Thyroid gland (tissue), 4 donors: ENCODE measurements around the gene BLACAT1. TPM values are rescaled to one million over a fixed set of nuclear protein-coding genes. Genes with fewer than 3 reads are reported as not detected.

Experiments
- DNase-seq, 2 donors: peaks; one replicate each; pipeline ENCODE4 v3.0.0-alpha.2; 2019
- H3K27ac ChIP-seq, 3 donors: fragments of 200-600 bp; sonication (generic); 1 replicate in 2 of 3; 2 replicates in 1 of 3; pipeline ENCODE4 v1.5.1; 2016 to 2019; ENCODE audit warnings: mild to moderate bottlenecking in 1 of 3, moderate library complexity in 1 of 3
- H3K27me3 ChIP-seq: fragments of 200-600 bp; sonication (generic); one replicate; pipeline ENCODE4 v1.5.1; 2019
- H3K36me3 ChIP-seq, 2 donors: fragments of 200-600 bp; sonication (generic); one replicate each; pipeline ENCODE4 v1.5.1; 2016 to 2019
- H3K4me1 ChIP-seq, 2 donors: fragments of 200-600 bp; sonication (generic); one replicate each; pipeline ENCODE4 v1.5.1; 2017 to 2019
- H3K4me3 ChIP-seq, 3 donors: fragments of 200-600 bp; sonication (generic); replicated peaks in 1 of 3; 1 replicate in 2 of 3; 2 replicates in 1 of 3; pipeline ENCODE4 v1.5.1; 2016; ENCODE audit warnings: mild to moderate bottlenecking in 1 of 3
- H3K9me3 ChIP-seq: fragments of 200-600 bp; sonication (generic); one replicate; pipeline ENCODE4 v1.5.1; 2017
- POLR2A ChIP-seq, 2 donors: fragments of 450-650 bp; IDR thresholded peaks; one replicate each; pipeline ENCODE4 v1.6.1; 2017; ENCODE audit warnings: antibody characterized with exemption in 2 of 2, mild to moderate bottlenecking in 2 of 2, moderate library complexity in 1 of 2
- WGBS, 2 donors: methylation state at CpG; one replicate each; pipeline ENCODE4 v1.1.5; 2017; 5-methylcytosine and 5-hydroxymethylcytosine counted together
- intact Hi-C: fragments of 100-400 bp; cut with DNase I; formaldehyde crosslinking; loops from one replicate; pipeline ENCODE4 v1.15.1; 2023
- total RNA-seq, 4 donors: library from RNA; depleted of rRNA; stranded (reverse); fragments of >200 nt; gene quantifications; one replicate each; pipeline ENCODE4 v1.2.3, GENCODE V29; 2016
- TF ChIP-seq, protein P1 (sequence below), 6 experiments: fragments of 200-600 bp in 3 of 6; fragments of 450-650 bp in 3 of 6; sonication (generic) in 3 of 6; IDR thresholded peaks; one replicate each; pipeline ENCODE4 v1.5.1; 2016 to 2019; ENCODE audit warnings: antibody characterized with exemption in 6 of 6, mild to moderate bottlenecking in 2 of 6, inconsistent platforms in 1 of 6, moderate library complexity in 1 of 6

Gene BLACAT1
- total RNA-seq, 4 donors from 2014 or later: 2.3 to 4.2 (median 3.2) TPM

DNA sequence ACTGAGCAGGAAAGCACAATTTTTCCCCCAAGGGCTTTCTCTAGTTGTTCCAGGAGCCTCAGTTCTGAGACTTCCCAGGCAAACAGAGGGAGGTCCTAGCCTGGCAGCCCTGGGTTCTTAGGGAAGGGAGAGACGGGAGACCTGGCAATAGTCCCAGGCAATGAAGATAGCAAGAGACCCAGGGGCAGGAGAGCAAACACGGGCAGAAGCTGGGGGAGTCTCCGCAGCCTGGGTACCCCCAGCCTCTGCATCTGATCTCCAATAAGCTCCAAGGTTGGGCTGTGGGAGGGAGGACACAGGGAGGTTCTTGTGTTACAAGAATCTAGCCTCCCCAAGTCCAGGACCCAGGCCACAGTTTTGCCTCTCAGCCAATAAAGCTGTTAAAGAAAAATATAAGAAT lies 2.4 kb downstream of the BLACAT1 start:
- H3K4me1 ChIP-seq: peaks cover 23 to 35% of the 10 kb centered on the region in 2 donors
- H3K36me3 ChIP-seq: no peaks in the 10 kb centered on the region
- H3K4me3 ChIP-seq: no peak overlapping the region
- H3K27me3 ChIP-seq: peaks cover 12% of the 10 kb centered on the region
- DNase-seq: no peak
- H3K27ac ChIP-seq: no peak overlapping the region
- H3K9me3 ChIP-seq: no peaks in the 10 kb centered on the region
- intact Hi-C loops: no loop called here
- WGBS, 2 donors: 26 to 35% methylated on average over 3 of the region's 3 CpGs
- TF ChIP-seq, protein P1, sequence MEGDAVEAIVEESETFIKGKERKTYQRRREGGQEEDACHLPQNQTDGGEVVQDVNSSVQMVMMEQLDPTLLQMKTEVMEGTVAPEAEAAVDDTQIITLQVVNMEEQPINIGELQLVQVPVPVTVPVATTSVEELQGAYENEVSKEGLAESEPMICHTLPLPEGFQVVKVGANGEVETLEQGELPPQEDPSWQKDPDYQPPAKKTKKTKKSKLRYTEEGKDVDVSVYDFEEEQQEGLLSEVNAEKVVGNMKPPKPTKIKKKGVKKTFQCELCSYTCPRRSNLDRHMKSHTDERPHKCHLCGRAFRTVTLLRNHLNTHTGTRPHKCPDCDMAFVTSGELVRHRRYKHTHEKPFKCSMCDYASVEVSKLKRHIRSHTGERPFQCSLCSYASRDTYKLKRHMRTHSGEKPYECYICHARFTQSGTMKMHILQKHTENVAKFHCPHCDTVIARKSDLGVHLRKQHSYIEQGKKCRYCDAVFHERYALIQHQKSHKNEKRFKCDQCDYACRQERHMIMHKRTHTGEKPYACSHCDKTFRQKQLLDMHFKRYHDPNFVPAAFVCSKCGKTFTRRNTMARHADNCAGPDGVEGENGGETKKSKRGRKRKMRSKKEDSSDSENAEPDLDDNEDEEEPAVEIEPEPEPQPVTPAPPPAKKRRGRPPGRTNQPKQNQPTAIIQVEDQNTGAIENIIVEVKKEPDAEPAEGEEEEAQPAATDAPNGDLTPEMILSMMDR (IDR thresholded peaks at IDR 0.05): no peak
- TF ChIP-seq POLR2A (IDR thresholded peaks at IDR 0.05): no peak

GRCh38 chr1:205452933-205453332 lies 2.9 kb downstream of the BLACAT1 start:
- Histone ChIP-seq H3K27ac (no peak overlapping the region), H3K27me3 (peaks cover 12% of the 10 kb centered on the region), H3K4me3 (no peak overlapping the region), H3K9me3 (no peaks in the 10 kb centered on the region), H3K4me1 (peaks cover 26 to 40% of the 10 kb centered on the region in 2 donors), H3K36me3 (no peaks in the 10 kb centered on the region)
- TF ChIP-seq, protein P1 (IDR thresholded peaks at IDR 0.05): no peak
- no peak for TF ChIP-seq POLR2A (IDR thresholded peaks at IDR 0.05)
- WGBS, 2 donors: 78 to 81% methylated on average over 5 of the region's 5 CpGs
- DNase-seq: no peak
- intact Hi-C loops: no loop called here

- intact Hi-C loops: no loop called here
- TF ChIP-seq, protein P1 (IDR thresholded peaks at IDR 0.05): no peak
- TF ChIP-seq POLR2A (IDR thresholded peaks at IDR 0.05): no peak
- no peak overlapping the region for H3K27ac ChIP-seq
Measured at GRCh38 chr1:205452364-205452763, 3.5 kb downstream of the BLACAT1 start.

GRCh38 chr1:205451759-205452164 lies 4.1 kb downstream of the BLACAT1 start:
- 71% methylated on average over 2 of the region's 2 CpGs for WGBS, 2 donors

More at GRCh38 chr1:205452364-205452763, 3.5 kb downstream of the BLACAT1 start:
- no peak overlapping the region for H3K4me3 ChIP-seq
- peaks cover 32 to 45% of the 10 kb centered on the region in 2 donors for H3K4me1 ChIP-seq
- H3K27me3 ChIP-seq: peaks cover 12% of the 10 kb centered on the region
- DNase-seq: no peak
- H3K36me3 ChIP-seq: no peaks in the 10 kb centered on the region
- 69 to 88% methylated on average over 2 of the region's 2 CpGs for WGBS, 2 donors
- no peaks in the 10 kb centered on the region for H3K9me3 ChIP-seq

GRCh38 chr1:205451202-205451601 lies 4.6 kb downstream of the BLACAT1 start:
- 49 to 50% methylated on average over 5 of the region's 5 CpGs for WGBS, 2 donors
- H3K9me3 ChIP-seq: no peaks in the 10 kb centered on the region
- DNase-seq: no peak
- no peaks in the 10 kb centered on the region for H3K36me3 ChIP-seq
- peaks cover 39 to 45% of the 10 kb centered on the region in 2 donors for H3K4me1 ChIP-seq
- intact Hi-C loops: no loop called here
- TF ChIP-seq, protein P1 (IDR thresholded peaks at IDR 0.05): no peak
- no peak for TF ChIP-seq POLR2A (IDR thresholded peaks at IDR 0.05)
- peaks cover 8% of the 10 kb centered on the region for H3K27me3 ChIP-seq
- no peak overlapping the region for H3K4me3 ChIP-seq
- H3K27ac ChIP-seq: peak overlapping the region in 2 of 3 donors; percentile 94

More at GRCh38 chr1:205451759-205452164, 4.1 kb downstream of the BLACAT1 start:
- H3K9me3 ChIP-seq: no peaks in the 10 kb centered on the region
- no peaks in the 10 kb centered on the region for H3K36me3 ChIP-seq
- H3K27me3 ChIP-seq: peaks cover 12% of the 10 kb centered on the region
- peaks cover 38 to 45% of the 10 kb centered on the region in 2 donors for H3K4me1 ChIP-seq
- intact Hi-C loops: no loop called here
- no peak for DNase-seq
- H3K4me3 ChIP-seq: no peak overlapping the region
- no peak overlapping the region for H3K27ac ChIP-seq
- TF ChIP-seq, protein P1 (IDR thresholded peaks at IDR 0.05): no peak
- no peak for TF ChIP-seq POLR2A (IDR thresholded peaks at IDR 0.05)
